ENCODE measurements around the gene LKAAEAR1.

LKAAEAR1 gene

GRCh38 chr20:64040231-64041039 lies 43.8 kb downstream of the LKAAEAR1 start:
- H3K4me3 ChIP-seq (ENCODE audit: low read length) = no peak overlapping the region
- DNase-seq (ENCODE audit: low read depth) = no peak
- TF ChIP-seq, protein P1, sequence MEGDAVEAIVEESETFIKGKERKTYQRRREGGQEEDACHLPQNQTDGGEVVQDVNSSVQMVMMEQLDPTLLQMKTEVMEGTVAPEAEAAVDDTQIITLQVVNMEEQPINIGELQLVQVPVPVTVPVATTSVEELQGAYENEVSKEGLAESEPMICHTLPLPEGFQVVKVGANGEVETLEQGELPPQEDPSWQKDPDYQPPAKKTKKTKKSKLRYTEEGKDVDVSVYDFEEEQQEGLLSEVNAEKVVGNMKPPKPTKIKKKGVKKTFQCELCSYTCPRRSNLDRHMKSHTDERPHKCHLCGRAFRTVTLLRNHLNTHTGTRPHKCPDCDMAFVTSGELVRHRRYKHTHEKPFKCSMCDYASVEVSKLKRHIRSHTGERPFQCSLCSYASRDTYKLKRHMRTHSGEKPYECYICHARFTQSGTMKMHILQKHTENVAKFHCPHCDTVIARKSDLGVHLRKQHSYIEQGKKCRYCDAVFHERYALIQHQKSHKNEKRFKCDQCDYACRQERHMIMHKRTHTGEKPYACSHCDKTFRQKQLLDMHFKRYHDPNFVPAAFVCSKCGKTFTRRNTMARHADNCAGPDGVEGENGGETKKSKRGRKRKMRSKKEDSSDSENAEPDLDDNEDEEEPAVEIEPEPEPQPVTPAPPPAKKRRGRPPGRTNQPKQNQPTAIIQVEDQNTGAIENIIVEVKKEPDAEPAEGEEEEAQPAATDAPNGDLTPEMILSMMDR (IDR thresholded peaks at IDR 0.05; ENCODE audit: insufficient read depth, low read depth, low read length, missing control alignments) = no peak

DNA sequence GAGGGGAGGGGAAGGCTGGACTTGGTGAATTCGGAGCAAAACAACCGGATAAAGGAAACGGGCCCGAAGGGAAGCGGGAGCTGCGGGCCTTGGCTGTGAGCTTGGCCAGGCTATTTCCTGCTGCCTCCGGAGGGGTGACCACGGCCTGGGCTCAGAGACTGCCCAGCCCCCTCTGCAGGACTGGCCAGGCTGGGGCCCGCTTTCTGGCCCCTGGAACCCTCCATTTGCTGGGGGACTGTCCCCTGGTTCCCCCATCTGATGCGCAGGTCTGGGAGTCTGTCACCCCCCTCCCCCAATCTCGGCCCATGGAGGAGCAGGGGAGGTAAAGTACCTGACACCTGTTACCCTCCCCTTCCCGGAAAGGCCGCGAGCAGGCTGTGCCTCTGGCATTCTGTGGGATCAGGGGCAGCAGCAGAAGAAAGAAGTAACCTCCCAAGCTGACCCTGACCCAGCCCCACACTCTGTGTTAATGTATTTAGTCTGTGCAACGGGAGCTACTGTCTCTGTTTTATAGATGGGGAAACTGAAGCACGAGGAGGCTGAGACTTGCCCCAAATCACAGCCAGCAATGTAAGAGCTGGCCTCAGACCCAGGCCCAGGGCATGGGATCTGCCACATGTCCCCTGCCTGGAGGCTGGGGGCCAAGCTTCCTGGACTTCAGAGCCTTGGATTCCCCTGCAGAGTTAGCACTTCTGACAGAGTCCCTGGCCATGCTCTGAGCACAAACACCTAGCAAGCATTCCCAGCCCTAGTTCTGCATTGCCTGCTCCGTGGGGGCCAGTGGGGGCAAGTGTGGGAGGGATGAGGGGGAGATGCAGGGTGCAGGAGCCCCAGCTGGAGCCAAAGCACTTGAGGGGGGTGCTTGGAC lies 44.7 kb downstream of the LKAAEAR1 start:
- DNase-seq (ENCODE audit: low read depth) = no peak
- H3K4me3 ChIP-seq (ENCODE audit: low read length) = peak overlapping the region; percentile 42
- TF ChIP-seq, protein P1 (IDR thresholded peaks at IDR 0.05; ENCODE audit: insufficient read depth, low read depth, low read length, missing control alignments) = peak; percentile 1

- H3K4me3 ChIP-seq (ENCODE audit: low read length) = peak overlapping the region; percentile 42
These were observed 45.5 kb downstream of the LKAAEAR1 start for GRCh38 chr20:64038565-64039292.

GRCh38 chr20:64038224-64038564 lies 46.0 kb downstream of the LKAAEAR1 start:
- TF ChIP-seq, protein P1 (IDR thresholded peaks at IDR 0.05; ENCODE audit: insufficient read depth, low read depth, low read length, missing control alignments) = no peak
- no peak for DNase-seq (ENCODE audit: low read depth)
- H3K4me3 ChIP-seq (ENCODE audit: low read length) = no peak overlapping the region

More at GRCh38 chr20:64038565-64039292, 45.5 kb downstream of the LKAAEAR1 start:
- TF ChIP-seq, protein P1 (IDR thresholded peaks at IDR 0.05; ENCODE audit: insufficient read depth, low read depth, low read length, missing control alignments) = peak; percentile 46
- DNase-seq (ENCODE audit: low read depth) = peak; percentile 85

DNA sequence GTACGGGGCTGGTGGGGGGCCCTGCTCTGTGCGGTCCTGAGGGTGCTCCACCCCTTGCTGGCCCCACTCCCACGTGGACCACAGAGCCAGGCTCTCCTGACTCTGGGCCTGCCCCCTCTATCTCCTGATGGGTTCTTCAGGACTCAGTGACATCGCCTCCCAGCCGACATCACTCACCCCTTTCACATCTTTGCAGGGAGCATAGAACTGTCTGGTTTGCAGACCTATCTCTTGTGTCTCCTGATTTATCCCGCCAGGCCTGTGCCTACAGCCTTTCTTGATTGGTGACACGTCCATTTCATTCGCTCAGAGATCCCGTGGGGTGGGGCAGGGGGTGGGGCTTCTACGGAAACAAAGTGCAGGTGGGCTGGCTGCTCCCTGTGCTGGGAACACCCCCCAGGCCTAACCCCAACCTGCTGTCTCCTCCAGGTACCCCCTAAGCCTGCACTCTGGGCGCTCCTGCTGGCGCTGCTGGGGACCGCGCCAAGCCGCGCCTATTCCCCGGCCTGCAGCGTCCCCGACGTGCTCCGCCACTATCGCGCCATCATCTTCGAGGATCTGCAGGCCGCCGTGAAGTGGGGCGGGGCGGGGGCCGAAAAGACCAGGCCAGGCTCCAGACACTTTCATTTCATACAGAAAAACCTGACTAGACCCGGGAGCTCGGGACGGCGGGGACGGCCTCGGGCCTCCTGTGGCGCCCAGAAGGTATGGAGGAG lies 46.5 kb downstream of the LKAAEAR1 start:
- H3K4me3 ChIP-seq (ENCODE audit: low read length) = no peak overlapping the region
- no peak for DNase-seq (ENCODE audit: low read depth)
- TF ChIP-seq, protein P1 (IDR thresholded peaks at IDR 0.05; ENCODE audit: insufficient read depth, low read depth, low read length, missing control alignments) = no peak

DNA sequence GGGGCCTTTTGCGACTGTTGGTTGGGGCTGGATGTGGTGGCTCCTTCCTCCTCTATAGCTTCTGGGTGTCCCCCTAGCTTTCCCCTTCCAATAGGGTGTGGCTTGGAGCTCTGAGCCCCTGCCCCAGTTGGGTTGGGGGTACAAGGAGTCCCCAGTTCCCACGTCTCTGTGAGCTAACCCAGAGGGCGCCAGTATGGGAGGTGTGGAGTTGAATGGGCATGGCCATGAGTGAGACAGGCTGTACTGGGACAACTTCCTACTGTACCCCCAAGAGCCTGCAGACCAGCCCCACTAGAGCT lies 47.0 kb downstream of the LKAAEAR1 start:
- no peak overlapping the region for H3K4me3 ChIP-seq (ENCODE audit: low read length)
- TF ChIP-seq, protein P1 (IDR thresholded peaks at IDR 0.05; ENCODE audit: insufficient read depth, low read depth, low read length, missing control alignments) = no peak
- DNase-seq (ENCODE audit: low read depth) = no peak

Measured in epithelial cell of esophagus (primary cell).